GM23338 (cell line): ENCODE results near the gene VEZT. TPM values are rescaled to one million over a fixed set of nuclear protein-coding genes. Genes with fewer than 3 reads are reported as not detected.
"Not testable (repeated sequence)": the region's sequence is repeated elsewhere in the genome, so short reads cannot be mapped to it uniquely, and the experiment has no call there.

ENCODE experiments used
- ATAC-seq: fragments of 200-7000 bp; cut with Tn5 transposase; 3 replicates; pipeline ENCODE4 v1.9.1; 2020
- DNase-seq: peaks from one replicate; pipeline ENCODE4 v3.0.0-alpha.2; 2015; ENCODE audit warnings: low spot score
- H2AFZ ChIP-seq: fragments of 200-600 bp; sonication (generic); 2 replicates; pipeline ENCODE4 v1.8.0; 2016; ENCODE audit warnings: antibody characterized with exemption, mild to moderate bottlenecking, moderate library complexity
- H3F3A ChIP-seq: fragments of 200-600 bp; sonication (generic); replicated peaks from 2 replicates; pipeline ENCODE4 v1.8.0; 2017; ENCODE audit warnings: antibody characterized with exemption, mixed run types, low read depth
- H3K27ac ChIP-seq: fragments of 200-600 bp; sonication (generic); 2 replicates; pipeline ENCODE4 v1.6.1; 2016; ENCODE audit warnings: low read depth
- H3K27me3 ChIP-seq: fragments of 200-600 bp; sonication (generic); 2 replicates; pipeline ENCODE4 v1.8.0; 2016; ENCODE audit warnings: mild to moderate bottlenecking, mixed run types, moderate library complexity; ENCODE audit not compliant: insufficient read depth
- H3K36me3 ChIP-seq: fragments of 200-600 bp; sonication (generic); 2 replicates; pipeline ENCODE4 v1.8.0; 2016; ENCODE audit warnings: mild to moderate bottlenecking; ENCODE audit not compliant: insufficient read depth
- H3K4me1 ChIP-seq: fragments of 200-600 bp; sonication (generic); 2 replicates; pipeline ENCODE4 v1.8.0; 2016; ENCODE audit warnings: mild to moderate bottlenecking, moderate library complexity; ENCODE audit not compliant: insufficient read depth
- H3K4me2 ChIP-seq: fragments of 200-600 bp; sonication (generic); 2 replicates; pipeline ENCODE4 v1.7.1; 2017; ENCODE audit warnings: mixed run types
- H3K4me3 ChIP-seq: fragments of 200-600 bp; sonication (generic); 2 replicates; pipeline ENCODE4 v1.6.1; 2016; ENCODE audit warnings: mixed run types
- H3K79me2 ChIP-seq: fragments of 200-600 bp; sonication (generic); replicated peaks from 2 replicates; pipeline ENCODE4 v1.8.0; 2017; ENCODE audit warnings: mild to moderate bottlenecking; ENCODE audit not compliant: insufficient read depth
- H3K9me2 ChIP-seq: fragments of 200-600 bp; sonication (generic); 2 replicates; pipeline ENCODE4 v1.8.0; 2017; ENCODE audit not compliant: insufficient read depth
- H4K20me1 ChIP-seq: fragments of 200-600 bp; sonication (generic); replicated peaks from 2 replicates; pipeline ENCODE4 v1.8.0; 2017; ENCODE audit warnings: mild to moderate bottlenecking; ENCODE audit not compliant: insufficient read depth
- H3K27ac Mint-ChIP-seq: 2 replicates; pipeline ENCODE4 v1.8.0; 2020; ENCODE audit warnings: inconsistent platforms, mild to moderate bottlenecking, moderate library complexity, mixed read lengths
- H3K27me3 Mint-ChIP-seq: 3 replicates; pipeline ENCODE4 v1.8.0; 2022; ENCODE audit warnings: low read depth, mild to moderate bottlenecking, moderate library complexity, mixed read lengths, inconsistent platforms; ENCODE audit not compliant: insufficient read depth, poor library complexity
- H3K36me3 Mint-ChIP-seq: 3 replicates; pipeline ENCODE4 v1.8.0; 2021; ENCODE audit warnings: low read depth, mild to moderate bottlenecking, inconsistent platforms, moderate library complexity, mixed read lengths
- H3K4me1 Mint-ChIP-seq: 3 replicates; pipeline ENCODE4 v1.8.0; 2020; ENCODE audit warnings: mild to moderate bottlenecking, inconsistent platforms, mixed read lengths
- H3K4me3 Mint-ChIP-seq: 3 replicates; pipeline ENCODE4 v1.8.0; 2021; ENCODE audit warnings: moderate library complexity, mild to moderate bottlenecking, inconsistent platforms, mixed read lengths
- H3K9me3 Mint-ChIP-seq: 3 replicates; pipeline ENCODE4 v1.8.0; 2020; ENCODE audit warnings: moderate library complexity, mild to moderate bottlenecking, inconsistent platforms, mixed read lengths
- EZH2phosphoT487 ChIP-seq: fragments of 200-600 bp; sonication (generic); IDR thresholded peaks from one replicate; pipeline ENCODE4 v1.8.1; 2018; ENCODE audit warnings: antibody characterized with exemption; ENCODE audit not compliant: unreplicated experiment
- NANOG ChIP-seq: IDR thresholded peaks from 2 replicates; pipeline ENCODE4 v1.6.1; 2016; ENCODE audit warnings: antibody characterized with exemption, borderline replicate concordance
- POLR2AphosphoS5 ChIP-seq: IDR thresholded peaks from 2 replicates; pipeline ENCODE4 v1.6.1; 2016; ENCODE audit warnings: antibody characterized with exemption, low read depth
- STAT1 ChIP-seq: IDR thresholded peaks from one replicate; pipeline ENCODE4 v1.6.1; 2016; ENCODE audit warnings: antibody characterized with exemption; ENCODE audit not compliant: unreplicated experiment
- ZNF114 ChIP-seq: fragments of 250-450 bp; sonication (Bioruptor Pico); IDR thresholded peaks from 2 replicates; pipeline ENCODE4 v1.5.0; 2020; ENCODE audit warnings: mild to moderate bottlenecking, moderate library complexity
- ZNF331 ChIP-seq: fragments of 250-450 bp; sonication (Bioruptor Pico); IDR thresholded peaks from 2 replicates; pipeline ENCODE4 v1.5.0; 2020; ENCODE audit warnings: low read depth, mild to moderate bottlenecking, moderate library complexity
- polyA plus RNA-seq: library from polyadenylated mRNA; unstranded; fragments of >200 nt; fragmentation: Nextera tagmentation; extraction: Ambion mirVana; gene quantifications from 2 replicates; pipeline ENCODE4 v1.2.1, GENCODE V29; 2016
- total RNA-seq: library from RNA; depleted of rRNA; stranded (reverse); fragments of >200 nt; shearing (Covaris generic); gene quantifications from 2 replicates; pipeline ENCODE4 v1.2.3, GENCODE V29; 2014
- TF ChIP-seq, protein P1 (sequence below), 2 experiments: fragments of 200-600 bp in 1 of 2; sonication (generic) in 1 of 2; conservative IDR thresholded peaks; 2 replicates each; pipeline versions ENCODE4 v1.5.1 to v1.6.1; 2016 to 2017; ENCODE audit warnings: antibody characterized with exemption in 2 of 2, low read depth in 2 of 2, mild to moderate bottlenecking in 2 of 2, moderate library complexity in 1 of 2

Gene VEZT
- total and polyA plus RNA-seq, 2 experiments from 2014 or later, result 34.2 to 51.5 TPM

- Histone ChIP-seq H3K36me3 (no peaks in the 10 kb centered on the region; the same call in 1 of the 2 replicates), H3K9me2 (no peaks in the 10 kb centered on the region), H3K79me2 (peaks cover 86% of the 10 kb centered on the region), H3K27ac (no peak overlapping the region), H3K4me1 (0 out of 2 replicates have a peak, but pooled peaks cover 14% of the 10 kb centered on the region), H3K4me3 (no peak overlapping the region), H3K4me2 (no peak overlapping the region), H3F3A (no peaks in the 10 kb centered on the region), H4K20me1 (peaks cover 15% of the 10 kb centered on the region; the same call in 1 of the 2 replicates), H2AFZ (no peak overlapping the region), H3K27me3 (no peaks in the 10 kb centered on the region)
- TF ChIP-seq NANOG, result no peak
- TF ChIP-seq STAT1, result no peak
- TF ChIP-seq EZH2phosphoT487, result no peak
- DNase-seq (no peak), ATAC-seq (no peak)
- peak overlapping the region; percentile 83; the same call in 1 of the 2 replicates for H3K27ac Mint-ChIP-seq
- peaks cover 29% of the 10 kb centered on the region for H3K36me3 Mint-ChIP-seq
- peaks cover 23% of the 10 kb centered on the region for H3K4me1 Mint-ChIP-seq
- H3K27me3 Mint-ChIP-seq, result peaks cover 2% of the 10 kb centered on the region
- no peak overlapping the region for H3K4me3 Mint-ChIP-seq
- peaks cover 16% of the 10 kb centered on the region for H3K9me3 Mint-ChIP-seq
Observed at GRCh38 chr12:95231190-95231589, 13.6 kb downstream of the VEZT start.

DNA sequence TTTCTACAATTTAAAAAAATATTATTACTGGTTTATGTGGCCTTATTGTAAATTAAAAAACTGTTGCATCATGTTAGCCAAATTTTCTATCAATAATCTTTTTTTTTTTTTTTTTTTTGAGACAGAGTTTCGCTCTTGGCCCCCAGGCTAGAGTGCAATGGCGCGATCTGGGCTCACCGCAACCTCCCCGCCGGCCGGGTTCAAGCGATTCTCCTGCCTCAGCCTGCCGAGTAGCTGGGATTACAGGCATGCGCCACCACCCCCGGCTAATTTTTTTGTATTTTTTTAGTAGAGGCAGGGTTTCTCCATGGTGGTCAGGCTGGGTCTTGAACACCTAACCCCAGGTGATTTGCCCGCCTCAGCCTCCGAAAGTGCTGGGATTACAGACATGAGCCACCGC, 16.6 kb downstream of the VEZT start:
- Histone ChIP-seq H3K4me1 (0 out of 2 replicates have a peak, but pooled peaks cover 14% of the 10 kb centered on the region), H3K79me2 (peaks cover 86% of the 10 kb centered on the region)
- not testable (repeated sequence) for H4K20me1 ChIP-seq, H3K36me3 ChIP-seq, H3K9me2 ChIP-seq, H3K4me2 ChIP-seq, H3F3A ChIP-seq, ATAC-seq, H3K4me3 Mint-ChIP-seq, H3K4me3 ChIP-seq, H3K27ac Mint-ChIP-seq, H3K27ac ChIP-seq, H2AFZ ChIP-seq, H3K27me3 ChIP-seq, DNase-seq, H3K27me3 Mint-ChIP-seq
- H3K4me1 Mint-ChIP-seq, result peaks cover 13% of the 10 kb centered on the region
- H3K36me3 Mint-ChIP-seq, result peaks cover 45% of the 10 kb centered on the region
- H3K9me3 Mint-ChIP-seq, result peaks cover 22% of the 10 kb centered on the region

GRCh38 chr12:95235621-95236020, 18.0 kb downstream of the VEZT start:
- not testable (repeated sequence) for H2AFZ ChIP-seq, DNase-seq, H3K4me3 ChIP-seq, H3K4me2 ChIP-seq, H3K27me3 Mint-ChIP-seq, ATAC-seq, H3F3A ChIP-seq, H3K9me2 ChIP-seq, H3K27ac ChIP-seq, H3K36me3 ChIP-seq, H3K4me1 Mint-ChIP-seq, H3K27me3 ChIP-seq, H3K27ac Mint-ChIP-seq, H4K20me1 ChIP-seq, H3K4me3 Mint-ChIP-seq, H3K4me1 ChIP-seq
- H3K79me2 ChIP-seq, result peaks cover 86% of the 10 kb centered on the region
- Mint-ChIP-seq H3K36me3 (peaks cover 45% of the 10 kb centered on the region), H3K9me3 (peaks cover 22% of the 10 kb centered on the region)

DNA sequence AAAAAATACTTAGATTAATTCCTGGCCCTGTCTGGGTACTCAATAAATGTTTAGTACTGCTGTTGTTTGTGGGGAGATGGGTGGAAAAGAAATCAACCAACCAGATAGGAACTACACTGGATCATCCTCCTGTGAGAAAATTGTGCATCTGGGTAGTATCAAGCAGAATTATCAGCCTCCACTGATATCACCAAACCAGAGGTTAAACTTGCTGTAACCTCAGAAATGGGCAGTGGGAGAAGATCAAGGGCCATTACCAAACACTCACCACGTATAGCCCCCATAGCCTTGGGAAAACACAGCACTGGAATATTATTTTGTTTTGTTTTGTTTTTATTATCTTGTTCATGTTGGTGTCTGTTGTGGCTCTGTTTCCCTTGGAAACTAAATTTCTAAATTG, 19.7 kb downstream of the VEZT start:
- Mint-ChIP-seq H3K27me3 (peaks cover 3% of the 10 kb centered on the region), H3K4me1 (0 out of 3 replicates have a peak, but pooled peaks cover 4% of the 10 kb centered on the region), H3K36me3 (peaks cover 56% of the 10 kb centered on the region), H3K27ac (no peak overlapping the region), H3K4me3 (no peak overlapping the region), H3K9me3 (peaks cover 22% of the 10 kb centered on the region)
- Histone ChIP-seq H3K27me3 (no peaks in the 10 kb centered on the region), H3K4me3 (no peak overlapping the region), H3K27ac (no peak overlapping the region), H4K20me1 (peaks cover 9% of the 10 kb centered on the region; the same call in 1 of the 2 replicates), H3F3A (no peaks in the 10 kb centered on the region), H3K4me2 (no peak overlapping the region), H3K79me2 (peaks cover 86% of the 10 kb centered on the region), H3K4me1 (no peaks in the 10 kb centered on the region), H3K9me2 (no peaks in the 10 kb centered on the region), H3K36me3 (no peaks in the 10 kb centered on the region; the same call in 1 of the 2 replicates), H2AFZ (no peak overlapping the region)
- ATAC-seq (no peak), DNase-seq (no peak)
- TF ChIP-seq STAT1 (no peak), EZH2phosphoT487 (no peak), ZNF114 (no peak), ZNF331 (no peak), POLR2AphosphoS5 (no peak), NANOG (no peak)
- TF ChIP-seq, protein P1, sequence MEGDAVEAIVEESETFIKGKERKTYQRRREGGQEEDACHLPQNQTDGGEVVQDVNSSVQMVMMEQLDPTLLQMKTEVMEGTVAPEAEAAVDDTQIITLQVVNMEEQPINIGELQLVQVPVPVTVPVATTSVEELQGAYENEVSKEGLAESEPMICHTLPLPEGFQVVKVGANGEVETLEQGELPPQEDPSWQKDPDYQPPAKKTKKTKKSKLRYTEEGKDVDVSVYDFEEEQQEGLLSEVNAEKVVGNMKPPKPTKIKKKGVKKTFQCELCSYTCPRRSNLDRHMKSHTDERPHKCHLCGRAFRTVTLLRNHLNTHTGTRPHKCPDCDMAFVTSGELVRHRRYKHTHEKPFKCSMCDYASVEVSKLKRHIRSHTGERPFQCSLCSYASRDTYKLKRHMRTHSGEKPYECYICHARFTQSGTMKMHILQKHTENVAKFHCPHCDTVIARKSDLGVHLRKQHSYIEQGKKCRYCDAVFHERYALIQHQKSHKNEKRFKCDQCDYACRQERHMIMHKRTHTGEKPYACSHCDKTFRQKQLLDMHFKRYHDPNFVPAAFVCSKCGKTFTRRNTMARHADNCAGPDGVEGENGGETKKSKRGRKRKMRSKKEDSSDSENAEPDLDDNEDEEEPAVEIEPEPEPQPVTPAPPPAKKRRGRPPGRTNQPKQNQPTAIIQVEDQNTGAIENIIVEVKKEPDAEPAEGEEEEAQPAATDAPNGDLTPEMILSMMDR (conservative IDR thresholded peaks at IDR 0.05; ENCODE audit: low read depth in 2 of 2), result no peak
